Heart left ventricle (tissue), 16 donors: Measurements from ENCODE around the gene ABCB6. TPM values are rescaled to one million over a fixed set of nuclear protein-coding genes. Genes with fewer than 3 reads are reported as not detected.

Experiments used
- ATAC-seq, 4 donors: fragments of 200-7000 bp; cut with Tn5 transposase; one replicate each; pipeline ENCODE4 v1.9.1; 2020 to 2022; ENCODE audit warnings: moderate library complexity in 4 of 4, mild to moderate bottlenecking in 3 of 4, moderate number of reproducible peaks in 1 of 4
- DNase-seq, 5 donors: peaks; one replicate each; pipeline ENCODE4 v3.0.0-alpha.2; 2020
- H3K27ac ChIP-seq, 12 donors: fragments of 200-600 bp; sonication (generic) in 4 of 12; one replicate each; pipeline versions ENCODE4 v1.5.0 to v1.8.0; 2016 to 2022; ENCODE audit warnings: mild to moderate bottlenecking in 2 of 12
- H3K27me3 ChIP-seq, 9 donors: fragments of 200-600 bp; sonication (generic) in 2 of 9; one replicate each; pipeline versions ENCODE4 v1.5.1 to v1.8.0; 2016 to 2022; ENCODE audit warnings: mild to moderate bottlenecking in 3 of 9
- H3K36me3 ChIP-seq, 9 donors: fragments of 200-600 bp; sonication (generic) in 2 of 9; one replicate each; pipeline versions ENCODE4 v1.5.0 to v1.8.0; 2018 to 2022; ENCODE audit warnings: mild to moderate bottlenecking in 2 of 9
- H3K4me1 ChIP-seq, 12 donors: fragments of 200-600 bp; sonication (generic) in 4 of 12; one replicate each; pipeline versions ENCODE4 v1.5.0 to v1.8.0; 2016 to 2022; ENCODE audit warnings: mild to moderate bottlenecking in 3 of 12
- H3K4me3 ChIP-seq, 12 donors: fragments of 200-600 bp; sonication (generic) in 4 of 12; one replicate each; pipeline versions ENCODE4 v1.5.0 to v1.8.0; 2017 to 2022; ENCODE audit warnings: mild to moderate bottlenecking in 9 of 12, moderate library complexity in 4 of 12
- H3K9me3 ChIP-seq, 12 donors: fragments of 200-600 bp; sonication (generic) in 4 of 12; one replicate each; pipeline versions ENCODE4 v1.5.0 to v1.8.0; 2016 to 2022; ENCODE audit warnings: mild to moderate bottlenecking in 1 of 12
- POLR2A ChIP-seq, 2 donors: fragments of 450-650 bp; IDR thresholded peaks; one replicate each; pipeline ENCODE4 v1.6.1; 2017; ENCODE audit warnings: antibody characterized with exemption in 2 of 2, mild to moderate bottlenecking in 2 of 2, moderate library complexity in 2 of 2
- WGBS, 4 donors: extraction: QIAGEN DNeasy Blood & Tissue Kit in 2 of 4; methylation state at CpG; one replicate each; pipeline versions ENCODE4 v1.1.5 to v1.1.7; 2013 to 2018; 5-methylcytosine and 5-hydroxymethylcytosine counted together
- intact Hi-C, 10 donors: fragments of 100-400 bp; cut with DNase I; formaldehyde crosslinking; loops; one replicate each; pipeline versions ENCODE4 v1.11.1 to v1.14.2; 2022
- polyA plus RNA-seq, 2 donors: library from polyadenylated mRNA; stranded (reverse); fragments of 200-250 nt; gene quantifications; one replicate each; pipeline ENCODE4 v1.2.3, GENCODE V29; 2013
- total RNA-seq, 9 donors: library from RNA; depleted of rRNA in 2 of 9; stranded (reverse); fragments of >200 nt in 2 of 9; fragmentation: NEBNext Ultra II Directional in 3 of 9; extraction: Animal tissue kit (Norgen Biotek cat#: 25700) in 3 of 9; gene quantifications; one replicate each; pipeline versions ENCODE4 v1.1.0 to v1.2.4, GENCODE V29; 2016 to 2023
- TF ChIP-seq, protein P1 (sequence below), 12 donors: fragments of 200-600 bp; sonication (generic) in 4 of 12; IDR thresholded peaks; one replicate each; pipeline versions ENCODE4 v1.5.0 to v1.8.0; 2018 to 2022; ENCODE audit warnings: antibody characterized with exemption in 12 of 12, mild to moderate bottlenecking in 5 of 12
- donor health status: ischemic (EF 13 %, LVEDD 7.1; RV severe dilation, severe dysfunction).
- donor health status: healthy with polysubstance abuse.
- donor health status: DM: no; HTN: yes; CAD: no.
- donor health status: DM: no; HTN: no; CAD: no.
- donor health status: ischemic (EF 25% LVEDD 6.9; RV normal size, moderate dysfunction).
- donor health status: ischemic (EF 25% LVEDD 5.7; RV mildly dilated, moderate dysfunction).
- donor health status: healthy.
- donor health status: DM: yes; HTN: yes; CAD: no.
- donor health status: ischemic (EF 35%, LVEDD 5.7; RV mildly dilated, moderate dysfunction).
- donor health status: nonischemic (EF 11% LVEDD 7.7; RV severe dilation, severe dysfunction).
- donor health status: DM: yes; HTN: yes; CAD: no.
- donor health status: PGD.
- donor health status: ischemic (EF 29% LVEDD 5.4; RV normal size, mild dysfunction).
- donor health status: nonischemic (EF 23%, LVEDD 6.1; RV moderate dilation, normal function).

The ABCB6 gene
- total and polyA plus RNA-seq, 11 donors = 12.1 to 30.4 (median 20.0) TPM

DNA sequence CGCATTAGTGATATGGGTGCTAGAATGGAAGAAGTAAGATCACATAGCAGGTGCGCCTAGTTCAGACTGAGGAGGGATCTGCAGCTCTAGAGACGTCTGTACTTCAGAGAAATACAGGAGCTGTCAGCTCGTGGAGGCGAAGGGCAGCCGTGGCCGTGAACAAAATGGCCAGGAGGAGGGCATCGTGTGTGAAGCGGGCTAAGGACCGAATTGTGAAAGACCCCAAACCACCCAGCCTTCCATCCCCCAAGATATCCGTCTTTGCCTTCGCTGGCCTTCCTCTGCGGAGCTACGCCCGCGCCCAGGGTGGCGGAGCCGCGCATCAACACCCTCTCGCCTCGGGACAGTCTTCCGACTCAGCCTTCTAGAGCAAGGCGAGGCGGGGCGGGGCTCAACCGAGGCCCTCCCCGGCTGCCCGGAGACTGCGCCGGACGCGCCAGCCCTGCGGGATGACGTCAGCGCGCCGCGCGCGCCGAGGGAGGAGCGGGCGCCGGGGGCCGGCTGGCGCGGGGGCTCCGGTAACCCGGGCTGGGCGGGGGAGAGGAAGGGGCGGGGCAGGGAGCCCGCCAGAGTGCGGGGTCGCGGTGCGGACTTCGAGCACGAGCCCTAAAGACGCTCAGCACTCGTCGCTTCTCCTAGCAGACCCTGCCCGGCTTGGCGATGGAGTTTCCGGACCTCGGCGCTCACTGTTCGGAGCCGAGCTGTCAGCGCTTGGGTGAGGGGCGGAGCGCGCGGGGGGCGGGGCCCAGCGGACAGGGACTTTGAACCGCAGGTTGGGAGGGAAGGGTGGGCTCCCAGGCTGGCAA lies 12.2 kb downstream of the ABCB6 start, which contains the start of gene ZFAND2B:
TSS of gene ZFAND2B (plus strand) at position 455 of the 806 bp plus-strand sequence. CDS start at position 661, 206 bp downstream.
- Histone ChIP-seq H3K27me3 (no peaks in the 10 kb centered on the region), H3K27ac (peak within 1 kb of the TSS; percentile 80 to 99 (median 96)), H3K4me1 (peaks cover 0 to 25% (median 17%) of the 10 kb centered on the region in 12 donors), H3K9me3 (no peaks in the 10 kb centered on the region), H3K36me3 (peaks cover 0 to 37% (median 30%) of the 10 kb centered on the region in 9 donors), H3K4me3 (peak within 1 kb of the TSS; percentile 36 to 95 (median 71))
- intact Hi-C loops = loop anchor here in 9 of 10 donors (1.0 to 5.0 kb wide), 9 partner anchors 23 to 46 kb away; partner anchors contain the start of genes NHEJ1 (in 4 of the 9), SLC23A3 (in 3 of the 9), RETREG2 (in 2 of the 9) and ANKZF1 (in 1 of the 9)
- TF ChIP-seq POLR2A (IDR thresholded peaks at IDR 0.05) = peak; percentile 55 to 97
- TF ChIP-seq, protein P1, sequence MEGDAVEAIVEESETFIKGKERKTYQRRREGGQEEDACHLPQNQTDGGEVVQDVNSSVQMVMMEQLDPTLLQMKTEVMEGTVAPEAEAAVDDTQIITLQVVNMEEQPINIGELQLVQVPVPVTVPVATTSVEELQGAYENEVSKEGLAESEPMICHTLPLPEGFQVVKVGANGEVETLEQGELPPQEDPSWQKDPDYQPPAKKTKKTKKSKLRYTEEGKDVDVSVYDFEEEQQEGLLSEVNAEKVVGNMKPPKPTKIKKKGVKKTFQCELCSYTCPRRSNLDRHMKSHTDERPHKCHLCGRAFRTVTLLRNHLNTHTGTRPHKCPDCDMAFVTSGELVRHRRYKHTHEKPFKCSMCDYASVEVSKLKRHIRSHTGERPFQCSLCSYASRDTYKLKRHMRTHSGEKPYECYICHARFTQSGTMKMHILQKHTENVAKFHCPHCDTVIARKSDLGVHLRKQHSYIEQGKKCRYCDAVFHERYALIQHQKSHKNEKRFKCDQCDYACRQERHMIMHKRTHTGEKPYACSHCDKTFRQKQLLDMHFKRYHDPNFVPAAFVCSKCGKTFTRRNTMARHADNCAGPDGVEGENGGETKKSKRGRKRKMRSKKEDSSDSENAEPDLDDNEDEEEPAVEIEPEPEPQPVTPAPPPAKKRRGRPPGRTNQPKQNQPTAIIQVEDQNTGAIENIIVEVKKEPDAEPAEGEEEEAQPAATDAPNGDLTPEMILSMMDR (IDR thresholded peaks at IDR 0.05) = peak in 2 of 12 donors; percentile 12 to 24
- DNase-seq (peak; percentile 95 to 98 (median 96)), ATAC-seq (peak; percentile 96 to 98 (median 98))
- WGBS, 4 donors = 0 to 1% (median 1%) methylated on average over 24 to 76 of the region's 76 CpGs

GRCh38 chr2:219205981-219206327 lies 12.8 kb downstream of the ABCB6 start:
- peak overlapping the region; percentile 80 to 99 (median 96) for H3K27ac ChIP-seq
- WGBS, 4 donors = 20 to 22% (median 20%) methylated on average over 7 of the region's 7 CpGs
- no peaks in the 10 kb centered on the region for H3K27me3 ChIP-seq
- DNase-seq = no peak
- peak overlapping the region in 11 of 12 donors; percentile 54 to 95 (median 72) for H3K4me3 ChIP-seq
- ATAC-seq = no peak
- H3K4me1 ChIP-seq = peaks cover 0 to 25% (median 17%) of the 10 kb centered on the region in 12 donors
- peaks cover 0 to 33% (median 30%) of the 10 kb centered on the region in 9 donors for H3K36me3 ChIP-seq
- no peaks in the 10 kb centered on the region for H3K9me3 ChIP-seq
- intact Hi-C loops = loop anchor here in 9 of 10 donors (1.0 to 5.0 kb wide), 10 partner anchors 23 to 45 kb away; partner anchors contain the start of genes NHEJ1 (in 4 of the 9), SLC23A3 (in 3 of the 9), RETREG2 (in 2 of the 9) and ANKZF1 (in 1 of the 9)
- TF ChIP-seq, protein P1 (IDR thresholded peaks at IDR 0.05) = no peak
- no peak for TF ChIP-seq POLR2A (IDR thresholded peaks at IDR 0.05)

GRCh38 chr2:219205165-219205538 lies 13.6 kb downstream of the ABCB6 start:
- Histone ChIP-seq H3K4me1 (peaks cover 0 to 25% (median 17%) of the 10 kb centered on the region in 12 donors), H3K36me3 (peaks cover 0 to 25% (median 23%) of the 10 kb centered on the region in 9 donors), H3K27me3 (no peaks in the 10 kb centered on the region), H3K4me3 (no peak overlapping the region), H3K9me3 (no peaks in the 10 kb centered on the region), H3K27ac (no peak overlapping the region)
- DNase-seq (peak in 1 of 5 donors; percentile 2), ATAC-seq (no peak)
- 84 to 89% (median 86%) methylated on average over 5 of the region's 5 CpGs for WGBS, 4 donors
- intact Hi-C loops = loop anchor here in 7 of 10 donors (2.0 to 5.0 kb wide), 4 partner anchors 24 to 43 kb away; partner anchors contain the start of genes NHEJ1 (in 3 of the 7) and SLC23A3 (in 3 of the 7)
- TF ChIP-seq, protein P1 (IDR thresholded peaks at IDR 0.05) = no peak
- TF ChIP-seq POLR2A (IDR thresholded peaks at IDR 0.05) = no peak
